ENCODE results near the gene ZNF417.

- TF ChIP-seq CTCF (IDR thresholded peaks at IDR 0.05) (no peak), POLR2A (IDR thresholded peaks at IDR 0.05) (no peak)
Measured at GRCh38 chr19:57941593-57941992, 25.2 kb upstream of the ZNF417 start.

Data from ovary (tissue), 3 donors.